ENCODE measurements around the gene CREB3L2.

- TF ChIP-seq RAD21 (IDR thresholded peaks at IDR 0.05; ENCODE audit: low read length) (no peak), CTCF (conservative IDR thresholded peaks at IDR 0.05; ENCODE audit: low read depth, low read length) (no peak), CEBPB (IDR thresholded peaks at IDR 0.05; ENCODE audit: low read depth, low read length) (no peak), SMC3 (IDR thresholded peaks at IDR 0.05; ENCODE audit: low read depth, low read length) (no peak), USF2 (IDR thresholded peaks at IDR 0.05; ENCODE audit: low read depth, low read length) (no peak), MAFK (IDR thresholded peaks at IDR 0.05; ENCODE audit: low read depth, low read length) (no peak), POLR2A (IDR thresholded peaks at IDR 0.05; ENCODE audit: low read depth, low read length) (no peak), CHD1 (IDR thresholded peaks at IDR 0.05; ENCODE audit: low read depth, low read length) (no peak), FOS (IDR thresholded peaks at IDR 0.05; ENCODE audit: low read depth, low read length) (no peak)
Measured at GRCh38 chr7:137839903-137840779, 161.7 kb downstream of the CREB3L2 start.
